Mesenchymal stem cell (in vitro differentiated cells and primary cell): ENCODE data around the gene SAMD10.

Experiments used
- DNase-seq: peaks from one replicate; pipeline ENCODE4 v3.0.0-alpha.2; 2013
- H2AFZ ChIP-seq: one replicate; pipeline ENCODE4 v1.6.1; 2013; ENCODE audit warnings: low read depth, mild to moderate bottlenecking, control low read depth, inconsistent platforms, low read length, moderate library complexity
- H2AK5ac ChIP-seq: 2 replicates; pipeline ENCODE4 v1.6.1; 2013; ENCODE audit warnings: low read length, moderate library complexity, mild to moderate bottlenecking, inconsistent platforms; ENCODE audit not compliant: severe bottlenecking
- H2BK120ac ChIP-seq: one replicate; pipeline ENCODE4 v1.6.1; 2013; ENCODE audit warnings: low read depth, mild to moderate bottlenecking, inconsistent platforms, low read length, moderate library complexity
- H2BK12ac ChIP-seq, 2 experiments: one replicate each; pipeline ENCODE4 v1.6.1; 2013; ENCODE audit warnings: inconsistent platforms in 2 of 2, low read length in 2 of 2, mild to moderate bottlenecking in 2 of 2, moderate library complexity in 2 of 2, control low read depth in 1 of 2
- H2BK15ac ChIP-seq: one replicate; pipeline ENCODE4 v1.6.1; 2013; ENCODE audit warnings: mild to moderate bottlenecking, low read depth, inconsistent platforms; ENCODE audit not compliant: poor library complexity, severe bottlenecking
- H2BK5ac ChIP-seq: 2 replicates; pipeline ENCODE4 v1.6.1; 2013; ENCODE audit warnings: low read depth, mild to moderate bottlenecking, low read length, control low read depth, inconsistent platforms; ENCODE audit not compliant: poor library complexity, severe bottlenecking
- H3K14ac ChIP-seq, 2 experiments: one replicate each; pipeline ENCODE4 v1.6.1; 2013; ENCODE audit warnings: inconsistent platforms in 2 of 2, low read length in 2 of 2, control low read depth in 1 of 2, mild to moderate bottlenecking in 1 of 2, moderate library complexity in 1 of 2
- H3K18ac ChIP-seq, 2 experiments: one replicate each; pipeline ENCODE4 v1.6.1; 2013; ENCODE audit warnings: inconsistent platforms in 2 of 2, low read length in 2 of 2, control low read depth in 1 of 2, low read depth in 1 of 2, mild to moderate bottlenecking in 1 of 2
- H3K23ac ChIP-seq, 2 experiments: one replicate each; pipeline ENCODE4 v1.6.1; 2013; ENCODE audit warnings: inconsistent platforms in 2 of 2, low read length in 2 of 2, mild to moderate bottlenecking in 2 of 2, moderate library complexity in 2 of 2, control low read depth in 1 of 2
- H3K27ac ChIP-seq: 2 replicates; pipeline ENCODE4 v1.5.1; 2013; ENCODE audit warnings: mild to moderate bottlenecking, moderate library complexity, low read length, control low read depth, inconsistent platforms; ENCODE audit not compliant: poor library complexity, severe bottlenecking
- H3K27me3 ChIP-seq, 2 experiments: 2 replicates each; pipeline versions ENCODE4 v1.6.1 to v1.7.0; 2013; ENCODE audit warnings: low read length in 2 of 2, mild to moderate bottlenecking in 2 of 2, moderate library complexity in 2 of 2, control low read depth in 1 of 2, inconsistent platforms in 1 of 2; ENCODE audit not compliant: control insufficient read depth in 1 of 2, insufficient read depth in 1 of 2
- H3K36me3 ChIP-seq, 2 experiments: 2 replicates each; pipeline versions ENCODE4 v1.6.1 to v1.7.0; 2013; ENCODE audit warnings: low read length in 2 of 2, control low read depth in 1 of 2, inconsistent platforms in 1 of 2, low read depth in 1 of 2, mild to moderate bottlenecking in 1 of 2; ENCODE audit not compliant: insufficient read depth in 2 of 2, control insufficient read depth in 1 of 2
- H3K4ac ChIP-seq, 2 experiments: one replicate each; pipeline ENCODE4 v1.6.1; 2013; ENCODE audit warnings: inconsistent platforms in 2 of 2, low read length in 2 of 2, mild to moderate bottlenecking in 2 of 2, moderate library complexity in 2 of 2, control low read depth in 1 of 2, low read depth in 1 of 2
- H3K4me1 ChIP-seq: 2 replicates; pipeline ENCODE4 v1.6.1; 2013; ENCODE audit warnings: low read depth, low read length, control low read depth; ENCODE audit not compliant: control insufficient read depth, insufficient read depth
- H3K4me2 ChIP-seq: 2 replicates; pipeline ENCODE4 v1.6.1; 2013; ENCODE audit warnings: low read length, mild to moderate bottlenecking, inconsistent platforms; ENCODE audit not compliant: poor library complexity, severe bottlenecking
- H3K4me3 ChIP-seq, 2 experiments: 2 replicates each; pipeline versions ENCODE4 v1.5.1 to v1.7.0; 2013; ENCODE audit warnings: low read length in 2 of 2, mild to moderate bottlenecking in 2 of 2, control low read depth in 1 of 2, low read depth in 1 of 2; ENCODE audit not compliant: insufficient read depth in 1 of 2
- H3K79me1 ChIP-seq: replicated peaks from 2 replicates; pipeline ENCODE4 v1.6.1; 2013; ENCODE audit warnings: mild to moderate bottlenecking, control low read depth, low read length, inconsistent platforms; ENCODE audit not compliant: poor library complexity, severe bottlenecking
- H3K9ac ChIP-seq: 2 replicates; pipeline ENCODE4 v1.7.0; 2013; ENCODE audit warnings: mild to moderate bottlenecking, low read length, moderate library complexity
- H3K9me3 ChIP-seq: 2 replicates; pipeline ENCODE4 v1.7.0; 2013; ENCODE audit warnings: mild to moderate bottlenecking, low read length; ENCODE audit not compliant: control insufficient read depth
- H4K8ac ChIP-seq: one replicate; pipeline ENCODE4 v1.6.1; 2013; ENCODE audit warnings: inconsistent platforms, mild to moderate bottlenecking, low read length, moderate library complexity
- H4K91ac ChIP-seq: one replicate; pipeline ENCODE4 v1.6.1; 2013; ENCODE audit warnings: mild to moderate bottlenecking, low read length, inconsistent platforms
- WGBS: methylation state at CpG from one replicate; pipeline ENCODE4 v1.1.7; 2013; ENCODE audit warnings: mixed read lengths; 5-methylcytosine and 5-hydroxymethylcytosine counted together

The SAMD10 gene

GRCh38 chr20:63970714-63971431 is 8.6 kb downstream of the SAMD10 start:
- Histone ChIP-seq H2BK12ac (no peak overlapping the region), H2BK120ac (no peak overlapping the region), H2BK15ac (no peak overlapping the region), H3K4me1 (peaks cover 28% of the 10 kb centered on the region), H3K27ac (no peak overlapping the region), H2BK5ac (no peak overlapping the region), H3K23ac (no peak overlapping the region), H4K91ac (no peak overlapping the region), H3K9ac (peak overlapping the region; percentile 88), H3K14ac (no peak overlapping the region), H4K8ac (peak overlapping the region; percentile 88), H3K4me2 (no peak overlapping the region), H3K18ac (no peak overlapping the region), H3K79me1 (peaks cover 27% of the 10 kb centered on the region), H2AFZ (no peak overlapping the region), H3K4me3 (peak overlapping the region in 1 of 2 experiments; percentile 90), H3K27me3 (no peaks in the 10 kb centered on the region), H3K4ac (no peak overlapping the region), H2AK5ac (no peak overlapping the region), H3K9me3 (no peaks in the 10 kb centered on the region), H3K36me3 (peaks cover 23 to 41% of the 10 kb centered on the region in 2 experiments)
- no peak for DNase-seq
- WGBS: 83% methylated on average over 5 of the region's 5 CpGs

DNA sequence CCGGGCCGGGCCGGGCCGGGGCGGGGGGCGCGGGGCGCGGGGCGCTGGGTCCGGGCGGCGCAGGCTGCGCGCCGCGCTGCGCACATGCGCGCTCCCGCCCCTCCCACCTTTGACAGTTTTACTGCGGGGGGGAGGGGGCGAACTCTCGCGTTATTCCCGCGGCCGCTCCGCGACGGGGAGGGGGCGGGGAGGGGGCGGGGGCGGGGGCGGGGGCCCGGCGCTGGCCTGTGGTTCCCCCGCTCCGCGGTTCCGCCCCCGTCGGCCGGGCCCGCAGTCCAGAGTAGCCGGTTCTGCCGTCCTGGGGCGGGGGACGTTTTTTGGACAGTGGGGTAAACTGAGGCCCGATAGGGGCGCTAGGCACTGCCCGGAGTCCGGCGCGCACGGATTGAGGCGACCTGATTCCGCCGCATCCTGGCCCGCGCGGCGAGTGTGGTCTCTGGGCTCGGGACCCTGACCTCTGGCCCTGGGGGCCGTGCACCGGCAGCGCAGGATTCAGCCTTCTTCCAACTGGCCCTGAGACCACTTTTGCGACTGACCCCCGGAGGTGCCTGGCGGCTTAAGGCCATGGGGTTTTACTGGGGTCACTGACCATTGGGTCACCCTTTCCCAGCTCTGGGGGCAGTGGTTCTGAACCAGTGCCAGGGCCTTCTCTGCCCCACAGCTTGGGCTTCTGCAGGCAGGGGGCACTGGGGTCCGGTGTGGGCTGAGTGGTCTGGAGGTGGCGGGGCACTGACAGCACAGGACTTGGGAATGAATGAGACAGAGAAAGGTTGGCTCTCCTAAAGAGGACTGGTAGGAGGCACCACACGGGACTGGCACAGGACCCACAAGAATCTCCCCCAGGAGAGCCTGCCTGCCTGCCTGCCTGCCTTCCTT is 9.4 kb downstream of the SAMD10 start, which contains the start of gene ZNF512B:
TSS of gene ZNF512B (minus strand) at position 93 of the 876 bp plus-strand sequence. CDS start 1,980 bp downstream, outside the sequence.
- H4K91ac ChIP-seq: peak within 1 kb of the TSS; percentile 80
- H3K4me1 ChIP-seq: peaks cover 25% of the 10 kb centered on the region
- H3K27me3 ChIP-seq: no peaks in the 10 kb centered on the region
- H2AK5ac ChIP-seq: peak within 1 kb of the TSS; percentile 79
- H3K14ac ChIP-seq: peak within 1 kb of the TSS in 1 of 2 experiments; percentile 94
- 3% methylated on average over 30 of the region's 73 CpGs for WGBS
- no peak within 1 kb of the TSS for H2BK5ac ChIP-seq
- peak within 1 kb of the TSS; percentile 93 for H2BK120ac ChIP-seq
- H3K4me2 ChIP-seq: peak within 1 kb of the TSS; percentile 89
- H3K9me3 ChIP-seq: no peaks in the 10 kb centered on the region
- peak within 1 kb of the TSS; percentile 58 to 82 for H3K18ac ChIP-seq
- H2AFZ ChIP-seq: peak within 1 kb of the TSS; percentile 30
- H2BK15ac ChIP-seq: peak within 1 kb of the TSS; percentile 55
- H4K8ac ChIP-seq: peak within 1 kb of the TSS; percentile 88
- peak within 1 kb of the TSS; percentile 70 to 71 for H3K4ac ChIP-seq
- H3K9ac ChIP-seq: peak within 1 kb of the TSS; percentile 90
- peak; percentile 57 for DNase-seq
- peaks cover 23% of the 10 kb centered on the region for H3K79me1 ChIP-seq
- H3K36me3 ChIP-seq: peaks cover 23 to 34% of the 10 kb centered on the region in 2 experiments
- H3K27ac ChIP-seq: no peak within 1 kb of the TSS
- H3K23ac ChIP-seq: no peak within 1 kb of the TSS
- peak within 1 kb of the TSS; percentile 80 to 90 for H3K4me3 ChIP-seq
- H2BK12ac ChIP-seq: no peak within 1 kb of the TSS

DNA sequence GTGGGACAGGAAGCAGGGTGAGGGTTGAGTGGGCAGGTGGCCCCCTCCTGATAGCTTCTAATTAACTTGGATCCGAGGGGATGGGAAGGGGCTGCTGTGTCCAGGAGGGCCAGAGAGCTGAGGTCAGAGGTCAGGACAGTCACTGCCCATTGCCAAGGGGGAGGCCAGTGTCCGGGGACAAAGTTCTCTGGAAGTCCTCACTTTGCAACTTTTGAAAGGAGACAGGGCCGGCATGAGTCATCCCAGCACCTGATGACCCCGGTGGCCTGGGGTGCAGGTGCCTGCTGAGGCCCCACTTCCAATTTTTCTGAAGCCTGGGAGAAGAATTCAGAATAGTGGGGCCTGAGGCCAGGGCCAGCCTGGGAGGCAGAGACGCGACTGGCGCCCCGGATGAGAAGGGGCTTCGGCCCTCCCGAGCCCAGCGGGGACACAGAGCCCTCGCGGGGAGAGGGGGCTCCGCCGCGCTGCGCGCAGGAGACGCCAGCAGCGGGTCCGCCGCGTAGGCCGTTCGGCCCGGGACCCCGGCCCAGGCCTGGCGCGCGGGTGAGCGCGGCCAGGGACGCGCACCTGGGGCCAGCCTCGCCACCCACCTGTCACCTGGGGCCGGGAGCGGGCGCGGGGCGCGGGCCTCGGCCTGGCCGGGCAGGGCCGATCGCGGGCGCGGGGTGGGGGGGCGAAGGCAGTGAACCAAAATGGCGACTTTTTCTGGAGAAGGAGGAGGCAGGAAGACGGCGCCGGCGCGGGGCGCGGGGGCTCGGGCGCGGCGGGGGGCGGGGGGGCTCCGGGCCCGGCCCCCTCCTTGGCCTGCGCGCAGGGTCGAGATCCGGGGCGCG is 10.3 kb downstream of the SAMD10 start:
- Histone ChIP-seq H2AFZ (peak overlapping the region; percentile 8), H2BK12ac (no peak overlapping the region), H3K18ac (peak overlapping the region in 1 of 2 experiments; percentile 74), H3K9ac (peak overlapping the region; percentile 90), H3K27ac (no peak overlapping the region), H2BK5ac (no peak overlapping the region), H3K4me1 (peaks cover 21% of the 10 kb centered on the region), H3K9me3 (no peaks in the 10 kb centered on the region), H3K4me2 (peak overlapping the region; percentile 85), H3K27me3 (no peaks in the 10 kb centered on the region), H2BK15ac (peak overlapping the region; percentile 55), H3K79me1 (peaks cover 23% of the 10 kb centered on the region), H3K23ac (no peak overlapping the region), H2BK120ac (peak overlapping the region; percentile 93), H2AK5ac (peak overlapping the region; percentile 79), H3K4ac (peak overlapping the region; percentile 43 to 71), H3K36me3 (peaks cover 23 to 36% of the 10 kb centered on the region in 2 experiments), H4K91ac (peak overlapping the region; percentile 80), H4K8ac (peak overlapping the region; percentile 54), H3K14ac (peak overlapping the region in 1 of 2 experiments; percentile 76), H3K4me3 (peak overlapping the region; percentile 80 to 83)
- no peak for DNase-seq
- WGBS: 7% methylated on average over 21 of the region's 70 CpGs
